CD14-positive monocyte (primary cell): ENCODE results near the gene POC1B. TPM values are rescaled to one million over a fixed set of nuclear protein-coding genes. Genes with fewer than 3 reads are reported as not detected.

Experiments used
- DNase-seq, 3 donors: peaks; one replicate each; pipeline ENCODE4 v3.0.0-alpha.2; 2011 to 2022
- H2AFZ ChIP-seq: 2 replicates; pipeline ENCODE4 v1.6.0; 2012; ENCODE audit warnings: mild to moderate bottlenecking, low read depth, low read length, inconsistent platforms; ENCODE audit not compliant: insufficient read depth, poor library complexity, severe bottlenecking
- H3K27ac ChIP-seq, 2 donors: 1 replicate in 1 of 2; 2 replicates in 1 of 2; pipeline ENCODE4 v1.5.1; 2012 to 2013; ENCODE audit warnings: low read length in 2 of 2, control low read depth in 1 of 2, inconsistent platforms in 1 of 2, low read depth in 1 of 2, mild to moderate bottlenecking in 1 of 2
- H3K27me3 ChIP-seq, 2 donors: one replicate each; pipeline versions ENCODE4 v1.6.0 to v1.6.1; 2011 to 2013; ENCODE audit warnings: low read length in 2 of 2; ENCODE audit not compliant: control insufficient read depth in 2 of 2, insufficient read depth in 2 of 2
- H3K36me3 ChIP-seq, 2 donors: replicated peaks in 1 of 2; 1 replicate in 1 of 2; 2 replicates in 1 of 2; pipeline versions ENCODE4 v1.5.1 to v1.6.1; 2012 to 2013; ENCODE audit warnings: low read length in 2 of 2, control low read depth in 1 of 2, inconsistent platforms in 1 of 2, mild to moderate bottlenecking in 1 of 2; ENCODE audit not compliant: insufficient read depth in 2 of 2, control insufficient read depth in 1 of 2
- H3K4me1 ChIP-seq, 2 donors: 1 replicate in 1 of 2; 2 replicates in 1 of 2; pipeline versions ENCODE4 v1.5.1 to v1.6.1; 2012 to 2013; ENCODE audit warnings: low read length in 2 of 2, control low read depth in 1 of 2, inconsistent platforms in 1 of 2, mild to moderate bottlenecking in 1 of 2, moderate library complexity in 1 of 2; ENCODE audit not compliant: insufficient read depth in 2 of 2, control insufficient read depth in 1 of 2
- H3K4me2 ChIP-seq: replicated peaks from 2 replicates; pipeline ENCODE3; 2012; ENCODE audit warnings: low read length, moderate library complexity, mild to moderate bottlenecking; ENCODE audit not compliant: poor library complexity, severe bottlenecking; ENCODE audit errors: extremely low read depth
- H3K4me3 ChIP-seq, 3 experiments: fragments of 200-600 bp in 1 of 3; sonication (generic) in 1 of 3; replicated peaks in 1 of 3; 1 replicate in 2 of 3; 2 replicates in 1 of 3; pipeline ENCODE4 v1.5.1; 2011 to 2013; ENCODE audit warnings: low read length in 3 of 3, mild to moderate bottlenecking in 3 of 3, control low read depth in 2 of 3, low read depth in 2 of 3, inconsistent platforms in 1 of 3, moderate library complexity in 1 of 3
- H3K79me2 ChIP-seq: 2 replicates; pipeline ENCODE4 v1.6.0; 2012; ENCODE audit warnings: mild to moderate bottlenecking, control low read depth, inconsistent platforms, low read length, moderate library complexity; ENCODE audit not compliant: insufficient read depth
- H3K9ac ChIP-seq: 2 replicates; pipeline ENCODE4 v1.6.0; 2017; ENCODE audit warnings: low read length, mild to moderate bottlenecking; ENCODE audit not compliant: insufficient read depth, poor library complexity, severe bottlenecking
- H3K9me3 ChIP-seq, 2 donors: replicated peaks in 1 of 2; 1 replicate in 1 of 2; 2 replicates in 1 of 2; pipeline versions ENCODE4 v1.5.1 to v1.6.1; 2012 to 2013; ENCODE audit warnings: low read length in 2 of 2, control low read depth in 1 of 2; ENCODE audit not compliant: control insufficient read depth in 1 of 2, insufficient read depth in 1 of 2
- H4K20me1 ChIP-seq: 2 replicates; pipeline ENCODE4 v1.6.0; 2012; ENCODE audit warnings: mild to moderate bottlenecking, low read length, control low read depth, moderate library complexity; ENCODE audit not compliant: insufficient read depth
- H3K27ac Mint-ChIP-seq, 7 donors: one replicate each; pipeline ENCODE4 v1.8.0; 2020; ENCODE audit warnings: mild to moderate bottlenecking in 7 of 7, mixed read lengths in 7 of 7, moderate library complexity in 6 of 7, inconsistent platforms in 2 of 7
- H3K27me3 Mint-ChIP-seq, 3 donors: one replicate each; pipeline ENCODE4 v1.8.0; 2021 to 2022; ENCODE audit warnings: low read depth in 3 of 3, mild to moderate bottlenecking in 3 of 3, mixed read lengths in 3 of 3, moderate library complexity in 3 of 3, inconsistent platforms in 1 of 3
- H3K36me3 Mint-ChIP-seq, 2 donors: one replicate each; pipeline ENCODE4 v1.8.0; 2020; ENCODE audit warnings: mixed read lengths in 2 of 2, inconsistent platforms in 1 of 2, mild to moderate bottlenecking in 1 of 2
- H3K4me1 Mint-ChIP-seq: one replicate; pipeline ENCODE4 v1.8.0; 2020; ENCODE audit warnings: mild to moderate bottlenecking, mixed read lengths
- H3K4me3 Mint-ChIP-seq, 2 donors: one replicate each; pipeline ENCODE4 v1.8.0; 2020; ENCODE audit warnings: mild to moderate bottlenecking in 2 of 2, mixed read lengths in 2 of 2, moderate library complexity in 1 of 2
- H3K9me3 Mint-ChIP-seq, 7 donors: one replicate each; pipeline ENCODE4 v1.8.0; 2020 to 2022; ENCODE audit warnings: mixed read lengths in 7 of 7, mild to moderate bottlenecking in 6 of 7, moderate library complexity in 6 of 7, inconsistent platforms in 2 of 7
- CTCF ChIP-seq: fragments of 200-600 bp; IDR thresholded peaks from one replicate; pipeline ENCODE4 v1.8.0; 2022; ENCODE audit warnings: antibody characterized with exemption, mild to moderate bottlenecking
- WGBS: methylation state at CpG from one replicate; pipeline ENCODE4 v1.1.5; 2013; ENCODE audit warnings: missing lambda C conversion rate; ENCODE audit not compliant: insufficient coverage; 5-methylcytosine and 5-hydroxymethylcytosine counted together
- intact Hi-C, 2 donors: fragments of 100-400 bp; cut with micrococcal nuclease; formaldehyde crosslinking; loops; one replicate each; pipeline versions ENCODE4 v1.15.0 to v1.15.1; 2023
- polyA plus RNA-seq, 3 donors: library from polyadenylated mRNA; depleted of rRNA in 1 of 3; unstranded in 2 of 3; stranded (reverse) in 1 of 3; fragments of 300-500 nt in 2 of 3; fragments of >200 nt in 1 of 3; fragmentation: Illumina TruSeq in 2 of 3; gene quantifications; 1 replicate in 2 of 3; 2 replicates in 1 of 3; pipeline ENCODE4 v1.2.3, GENCODE V29; 2012 to 2021

POC1B gene
- polyA plus RNA-seq, 3 donors: 8.4 to 32.0 (median 29.7) TPM

GRCh38 chr12:89437231-89437630 lies 88.6 kb downstream of the POC1B start:
- WGBS: 44% methylated on average over 3 of the region's 4 CpGs
- H3K4me1 ChIP-seq: peaks cover 10 to 13% of the 10 kb centered on the region in 2 donors
- H3K36me3 ChIP-seq: no peaks in the 10 kb centered on the region
- H3K4me2 ChIP-seq: no peak overlapping the region
- no peak overlapping the region for H3K27ac ChIP-seq
- H3K9ac ChIP-seq: no peak overlapping the region
- H3K27me3 ChIP-seq: no peaks in the 10 kb centered on the region
- no peaks in the 10 kb centered on the region for H4K20me1 ChIP-seq
- H3K4me3 Mint-ChIP-seq: peak overlapping the region in 1 of 2 donors; percentile 23
- intact Hi-C loops: no loop called here
- H3K27me3 Mint-ChIP-seq: no peaks in the 10 kb centered on the region
- H3K27ac Mint-ChIP-seq: peak overlapping the region in 6 of 7 donors; percentile 3 to 82 (median 72)
- H2AFZ ChIP-seq: no peak overlapping the region
- H3K9me3 ChIP-seq: no peaks in the 10 kb centered on the region
- H3K9me3 Mint-ChIP-seq: peaks cover 2 to 21% (median 8%) of the 10 kb centered on the region in 7 donors
- no peak for TF ChIP-seq CTCF
- no peak overlapping the region for H3K4me3 ChIP-seq
- peaks cover 33 to 34% of the 10 kb centered on the region in 2 donors for H3K36me3 Mint-ChIP-seq
- no peaks in the 10 kb centered on the region for H3K79me2 ChIP-seq
- H3K4me1 Mint-ChIP-seq: peaks cover 34% of the 10 kb centered on the region
- DNase-seq: peak; percentile 39 to 64 (median 49)

- intact Hi-C loops: no loop called here
- Histone ChIP-seq H3K36me3 (no peaks in the 10 kb centered on the region), H3K9me3 (no peaks in the 10 kb centered on the region), H3K79me2 (no peaks in the 10 kb centered on the region), H3K4me2 (no peak overlapping the region), H3K27me3 (no peaks in the 10 kb centered on the region), H3K4me1 (peaks cover 10 to 13% of the 10 kb centered on the region in 2 donors), H3K27ac (no peak overlapping the region), H4K20me1 (no peaks in the 10 kb centered on the region), H3K4me3 (no peak overlapping the region), H2AFZ (no peak overlapping the region), H3K9ac (no peak overlapping the region)
- Mint-ChIP-seq H3K27me3 (no peaks in the 10 kb centered on the region), H3K4me1 (peaks cover 34% of the 10 kb centered on the region), H3K4me3 (no peak overlapping the region), H3K36me3 (peaks cover 28% of the 10 kb centered on the region in 2 donors), H3K27ac (peak overlapping the region in 6 of 7 donors; percentile 34 to 82 (median 54)), H3K9me3 (peaks cover 0 to 15% (median 3%) of the 10 kb centered on the region in 7 donors)
- TF ChIP-seq CTCF: no peak
- 0% methylated on average over 1 of the region's 6 CpGs for WGBS
- peak in 2 of 3 donors; percentile 51 to 55 for DNase-seq
These were observed 89.8 kb downstream of the POC1B start for GRCh38 chr12:89436062-89436461.
